Keratinocyte (primary cell): ENCODE results near the gene VPS13D. TPM values are rescaled to one million over a fixed set of nuclear protein-coding genes. Genes with fewer than 3 reads are reported as not detected.
"Not testable (repeated sequence)": the region's sequence is repeated elsewhere in the genome, so short reads cannot be mapped to it uniquely, and the experiment has no call there.

ENCODE experiments used
- DNase-seq: peaks from one replicate; pipeline ENCODE4 v3.0.0-alpha.2; 2011; ENCODE audit warnings: low read depth, missing footprints, low spot score
- FAIRE-seq: peaks from 2 replicates; lab custom pipeline; 2011; peaks lifted over from hg19 to GRCh38; lab: Jason Lieb, UNC
- H2AFZ ChIP-seq: 2 replicates; pipeline ENCODE4 v1.6.0; 2012; ENCODE audit warnings: low read length, control low read depth, inconsistent platforms; ENCODE audit not compliant: control insufficient read depth
- H3K27ac ChIP-seq: 2 replicates; pipeline ENCODE4 v1.5.1; 2011; ENCODE audit warnings: low read length; ENCODE audit not compliant: control insufficient read depth, insufficient read depth
- H3K27me3 ChIP-seq: 3 replicates; pipeline ENCODE4 v1.6.0; 2011; ENCODE audit warnings: low read length; ENCODE audit not compliant: control insufficient read depth, insufficient read depth; ENCODE audit errors: extremely low read depth
- H3K36me3 ChIP-seq, 2 experiments: 2 replicates in 1 of 2; 3 replicates in 1 of 2; pipeline ENCODE4 v1.5.1; 2011; ENCODE audit warnings: low read length in 2 of 2, mild to moderate bottlenecking in 1 of 2; ENCODE audit not compliant: control insufficient read depth in 2 of 2, insufficient read depth in 2 of 2; ENCODE audit errors: extremely low read depth in 1 of 2
- H3K4me1 ChIP-seq: 3 replicates; pipeline ENCODE4 v1.5.1; 2011; ENCODE audit warnings: low read length; ENCODE audit not compliant: control insufficient read depth, insufficient read depth; ENCODE audit errors: extremely low read depth
- H3K4me2 ChIP-seq: 3 replicates; pipeline ENCODE4 v1.6.0; 2011; ENCODE audit warnings: low read depth, low read length; ENCODE audit not compliant: control insufficient read depth, insufficient read depth; ENCODE audit errors: extremely low read depth
- H3K4me3 ChIP-seq, 3 experiments: fragments of 200-600 bp in 1 of 3; sonication (generic) in 1 of 3; 2 replicates in 2 of 3; 3 replicates in 1 of 3; pipeline ENCODE4 v1.5.1; 2011 to 2016; ENCODE audit warnings: low read length in 3 of 3, mild to moderate bottlenecking in 3 of 3, control low read depth in 2 of 3, inconsistent platforms in 1 of 3, low read depth in 1 of 3, mixed read lengths in 1 of 3, mixed run types in 1 of 3, moderate library complexity in 1 of 3; ENCODE audit not compliant: control insufficient read depth in 2 of 3, insufficient read depth in 2 of 3; ENCODE audit errors: extremely low read depth in 1 of 3
- H3K79me2 ChIP-seq: 2 replicates; pipeline ENCODE4 v1.6.0; 2012; ENCODE audit warnings: low read length; ENCODE audit not compliant: control insufficient read depth, insufficient read depth
- H3K9ac ChIP-seq: 3 replicates; pipeline ENCODE4 v1.6.0; 2011; ENCODE audit warnings: low read length; ENCODE audit not compliant: control insufficient read depth, insufficient read depth; ENCODE audit errors: extremely low read depth
- H3K9me1 ChIP-seq: 3 replicates; pipeline ENCODE4 v1.6.0; 2011; ENCODE audit warnings: low read length; ENCODE audit not compliant: control insufficient read depth, insufficient read depth; ENCODE audit errors: extremely low read depth
- H3K9me3 ChIP-seq: 2 replicates; pipeline ENCODE4 v1.5.1; 2012; ENCODE audit warnings: low read depth, low read length; ENCODE audit not compliant: control insufficient read depth
- H4K20me1 ChIP-seq: 3 replicates; pipeline ENCODE4 v1.6.0; 2011; ENCODE audit warnings: low read length; ENCODE audit not compliant: control insufficient read depth, insufficient read depth; ENCODE audit errors: extremely low read depth
- CTCF ChIP-seq, 3 experiments: IDR thresholded peaks in 1 of 3; conservative IDR thresholded peaks in 1 of 3; optimal IDR thresholded peaks in 1 of 3; 2 replicates in 2 of 3; 3 replicates in 1 of 3; pipeline versions ENCODE3 to v1.5.1; 2011; ENCODE audit warnings: low read length in 3 of 3, mild to moderate bottlenecking in 3 of 3, moderate library complexity in 2 of 3, control low read depth in 1 of 3, inconsistent platforms in 1 of 3; ENCODE audit not compliant: insufficient read depth in 2 of 3; ENCODE audit errors: extremely low read depth in 1 of 3
- EZH2 ChIP-seq: IDR thresholded peaks from one replicate; pipeline ENCODE4 v1.6.1; 2012; ENCODE audit warnings: inconsistent platforms, mild to moderate bottlenecking, low read length, moderate library complexity
- dilution Hi-C: fragments of 300-500 bp; cut with MboI; formaldehyde crosslinking; loops from one replicate; pipeline ENCODE4 v1.7.0; 2020; ENCODE audit warnings: low sequenced_read_pairs; ENCODE audit not compliant: extremely low pct_ligation_motif_present
- polyA plus RNA-seq, 5 experiments: library from polyadenylated mRNA; depleted of rRNA in 3 of 5; stranded (reverse) in 3 of 5; stranded (forward) in 1 of 5; unstranded in 1 of 5; fragments of >200 nt; gene quantifications; 1 replicate in 1 of 5; 2 replicates in 3 of 5; 3 replicates in 1 of 5; pipeline versions ENCODE4 v1.2.1 to v1.2.3, GENCODE V29; 2011 to 2012; ENCODE audit warnings: missing spikeins in 2 of 5, low read depth in 1 of 5, low replicate concordance in 1 of 5

The VPS13D gene
- polyA plus RNA-seq, 1 donor (not counting 4 experiments of a cell fraction or from before 2014, with no cell fraction given): 19.0 TPM

- H3K27ac ChIP-seq: no peak overlapping the region
- H3K9ac ChIP-seq: no peak overlapping the region
- TF ChIP-seq EZH2 (no peak), CTCF (optimal IDR thresholded peaks at IDR 0.05 in 1 of 3, IDR thresholded peaks at IDR 0.05 in 1 of 3, conservative IDR thresholded peaks at IDR 0.05 in 1 of 3; ENCODE audit: extremely low read depth in 1 of 3, insufficient read depth in 2 of 3, low read length in 3 of 3) (no peak)
- H3K9me3 ChIP-seq: no peaks in the 10 kb centered on the region
- H3K9me1 ChIP-seq: no peaks in the 10 kb centered on the region
- H4K20me1 ChIP-seq: no peaks in the 10 kb centered on the region
- no peak overlapping the region for H3K4me2 ChIP-seq
- no peak overlapping the region for H3K4me3 ChIP-seq
- no peak for FAIRE-seq
- no peak for DNase-seq
- no peaks in the 10 kb centered on the region for H3K79me2 ChIP-seq
- H2AFZ ChIP-seq: no peak overlapping the region
- peaks cover under 1% of the 10 kb centered on the region for H3K27me3 ChIP-seq
- H3K4me1 ChIP-seq: no peaks in the 10 kb centered on the region
- no peaks in the 10 kb centered on the region for H3K36me3 ChIP-seq
- dilution Hi-C loops: no loop called here
Observed at GRCh38 chr1:12220890-12221289, 8.9 kb upstream of the VPS13D start.

- FAIRE-seq, H3K9ac ChIP-seq, H3K4me1 ChIP-seq, H4K20me1 ChIP-seq, H3K4me3 ChIP-seq, H3K79me2 ChIP-seq, H3K9me1 ChIP-seq, H3K9me3 ChIP-seq, H2AFZ ChIP-seq, H3K27me3 ChIP-seq, H3K27ac ChIP-seq, H3K36me3 ChIP-seq, dilution Hi-C loops, DNase-seq, H3K4me2 ChIP-seq: not testable (repeated sequence)
Observed at GRCh38 chr1:12222700-12223099, 7.1 kb upstream of the VPS13D start.

GRCh38 chr1:12224092-12224491, 5.7 kb upstream of the VPS13D start:
- FAIRE-seq: not testable (repeated sequence)

More at GRCh38 chr1:12224092-12224491, 5.7 kb upstream of the VPS13D start:
- H3K27me3 ChIP-seq, H4K20me1 ChIP-seq, dilution Hi-C loops, H3K4me1 ChIP-seq, H3K36me3 ChIP-seq, H3K9me1 ChIP-seq, H2AFZ ChIP-seq, DNase-seq, H3K9ac ChIP-seq, H3K4me3 ChIP-seq, H3K9me3 ChIP-seq, H3K79me2 ChIP-seq, H3K27ac ChIP-seq, H3K4me2 ChIP-seq: not testable (repeated sequence)
